Measurements from ENCODE around the gene SETD9.

SETD9 gene

DNA sequence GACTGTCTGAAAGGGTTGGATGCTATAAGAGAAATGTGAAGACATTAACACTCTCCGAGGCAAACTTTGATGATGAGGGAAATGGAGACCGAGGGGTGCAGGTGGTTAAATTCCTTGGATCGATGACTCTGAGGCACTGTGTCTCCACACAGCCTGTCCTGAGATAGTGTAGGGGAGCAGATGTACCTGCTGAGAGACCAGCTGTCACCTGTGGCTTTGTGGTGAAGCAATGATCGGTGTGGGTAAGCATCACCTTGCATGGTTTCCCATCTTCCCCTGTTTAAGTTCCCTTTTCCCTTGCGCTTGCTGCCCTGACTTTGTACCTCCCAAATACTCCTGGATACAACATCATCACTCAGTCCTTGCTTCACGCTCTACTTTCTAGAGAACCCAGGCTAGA is 52.4 kb downstream of the SETD9 start:
- TF ChIP-seq, protein P1, sequence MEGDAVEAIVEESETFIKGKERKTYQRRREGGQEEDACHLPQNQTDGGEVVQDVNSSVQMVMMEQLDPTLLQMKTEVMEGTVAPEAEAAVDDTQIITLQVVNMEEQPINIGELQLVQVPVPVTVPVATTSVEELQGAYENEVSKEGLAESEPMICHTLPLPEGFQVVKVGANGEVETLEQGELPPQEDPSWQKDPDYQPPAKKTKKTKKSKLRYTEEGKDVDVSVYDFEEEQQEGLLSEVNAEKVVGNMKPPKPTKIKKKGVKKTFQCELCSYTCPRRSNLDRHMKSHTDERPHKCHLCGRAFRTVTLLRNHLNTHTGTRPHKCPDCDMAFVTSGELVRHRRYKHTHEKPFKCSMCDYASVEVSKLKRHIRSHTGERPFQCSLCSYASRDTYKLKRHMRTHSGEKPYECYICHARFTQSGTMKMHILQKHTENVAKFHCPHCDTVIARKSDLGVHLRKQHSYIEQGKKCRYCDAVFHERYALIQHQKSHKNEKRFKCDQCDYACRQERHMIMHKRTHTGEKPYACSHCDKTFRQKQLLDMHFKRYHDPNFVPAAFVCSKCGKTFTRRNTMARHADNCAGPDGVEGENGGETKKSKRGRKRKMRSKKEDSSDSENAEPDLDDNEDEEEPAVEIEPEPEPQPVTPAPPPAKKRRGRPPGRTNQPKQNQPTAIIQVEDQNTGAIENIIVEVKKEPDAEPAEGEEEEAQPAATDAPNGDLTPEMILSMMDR (IDR thresholded peaks at IDR 0.05; ENCODE audit: borderline replicate concordance, control extremely low read depth, extremely low read depth, insufficient read depth, missing control alignments), result no peak
- in situ Hi-C loops (cut with MboI; ENCODE audit: low sequenced_read_pairs, unreplicated experiment), result no loop called here
- DNase-seq (ENCODE audit: low spot score), result no peak

DNA sequence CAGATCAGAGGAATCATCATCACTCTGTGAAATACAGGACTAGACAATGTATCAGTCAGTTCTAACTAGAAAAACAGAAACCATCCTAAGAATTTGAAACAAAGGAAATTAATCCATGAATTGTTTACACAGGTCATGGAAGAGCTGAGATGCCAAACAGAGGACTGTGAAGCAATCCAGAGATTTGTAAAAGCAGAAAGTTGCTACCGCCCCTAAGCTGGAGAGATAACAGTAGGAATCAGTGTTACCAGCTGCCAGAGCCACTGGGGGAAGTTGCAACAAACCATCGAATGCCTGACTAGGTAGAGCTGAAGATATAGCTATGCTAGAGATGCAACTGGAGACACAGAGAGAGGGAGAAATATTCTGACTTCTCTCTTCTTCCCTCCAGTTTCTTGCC is 52.9 kb downstream of the SETD9 start:
- in situ Hi-C loops (cut with MboI; ENCODE audit: low sequenced_read_pairs, unreplicated experiment), result no loop called here
- no peak for DNase-seq (ENCODE audit: low spot score)
- TF ChIP-seq, protein P1 (IDR thresholded peaks at IDR 0.05; ENCODE audit: borderline replicate concordance, control extremely low read depth, extremely low read depth, insufficient read depth, missing control alignments), result no peak

DNA sequence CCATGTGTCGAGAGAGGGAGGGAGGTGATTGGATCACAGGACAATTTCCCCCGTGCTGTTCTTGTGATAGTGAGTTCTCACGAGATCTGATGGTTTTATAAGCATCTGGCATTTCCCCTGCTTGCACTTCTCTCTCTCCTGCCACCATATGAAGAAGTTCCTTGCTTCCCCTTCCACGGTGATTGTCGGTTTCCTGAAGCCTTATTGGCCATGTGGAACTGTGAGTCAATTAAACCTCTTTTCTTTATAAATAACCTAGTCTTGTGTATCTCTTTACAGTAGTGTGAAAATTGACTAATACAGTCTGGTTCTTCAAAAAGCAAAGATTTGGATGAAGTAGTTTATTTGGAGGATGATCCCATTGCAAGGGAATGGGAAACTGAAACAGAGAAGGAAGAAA is 53.9 kb downstream of the SETD9 start:
- in situ Hi-C loops (cut with MboI; ENCODE audit: low sequenced_read_pairs, unreplicated experiment), result no loop called here
- no peak for DNase-seq (ENCODE audit: low spot score)
- TF ChIP-seq, protein P1 (IDR thresholded peaks at IDR 0.05; ENCODE audit: borderline replicate concordance, control extremely low read depth, extremely low read depth, insufficient read depth, missing control alignments), result no peak

DNA sequence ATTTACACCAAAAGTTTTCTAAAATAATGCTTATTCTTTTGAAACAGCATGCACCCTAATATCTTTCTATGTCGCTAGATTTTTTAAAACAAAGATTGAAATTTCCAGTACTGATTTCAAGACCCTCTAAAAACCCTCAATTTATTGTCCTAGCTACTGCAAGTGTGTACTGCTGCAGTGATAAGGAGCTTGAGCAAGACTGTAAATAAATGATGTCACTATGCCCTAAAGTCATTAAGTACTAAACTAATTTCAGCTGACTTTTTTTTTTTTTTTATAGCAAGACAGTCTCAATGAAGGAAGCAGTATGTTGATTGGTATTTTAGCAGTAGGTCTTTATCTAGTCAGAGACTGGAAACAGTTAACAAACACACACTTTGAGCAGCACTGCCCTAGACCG is 54.8 kb downstream of the SETD9 start:
- no peak for DNase-seq (ENCODE audit: low spot score)
- in situ Hi-C loops (cut with MboI; ENCODE audit: low sequenced_read_pairs, unreplicated experiment), result no loop called here
- TF ChIP-seq, protein P1 (IDR thresholded peaks at IDR 0.05; ENCODE audit: borderline replicate concordance, control extremely low read depth, extremely low read depth, insufficient read depth, missing control alignments), result no peak

Measured in GM13976 (cell line).